GM18499 (cell line): ENCODE results near the gene LIMCH1.
"Not testable (repeated sequence)": the region's sequence is repeated elsewhere in the genome, so short reads cannot be mapped to it uniquely, and the experiment has no call there.

Experiments used
- ATAC-seq: cut with Tn5 transposase; IDR thresholded peaks from one replicate; pipeline ENCODE4 v1.9.1; 2021; ENCODE audit warnings: moderate number of reproducible peaks; ENCODE audit not compliant: insufficient read depth, unreplicated experiment

The LIMCH1 gene

GRCh38 chr4:41635441-41635840, 97.5 kb downstream of the LIMCH1 start:
- ATAC-seq, result no peak

- ATAC-seq, result no peak
Measured at GRCh38 chr4:41638203-41638602, 100.2 kb downstream of the LIMCH1 start.

DNA sequence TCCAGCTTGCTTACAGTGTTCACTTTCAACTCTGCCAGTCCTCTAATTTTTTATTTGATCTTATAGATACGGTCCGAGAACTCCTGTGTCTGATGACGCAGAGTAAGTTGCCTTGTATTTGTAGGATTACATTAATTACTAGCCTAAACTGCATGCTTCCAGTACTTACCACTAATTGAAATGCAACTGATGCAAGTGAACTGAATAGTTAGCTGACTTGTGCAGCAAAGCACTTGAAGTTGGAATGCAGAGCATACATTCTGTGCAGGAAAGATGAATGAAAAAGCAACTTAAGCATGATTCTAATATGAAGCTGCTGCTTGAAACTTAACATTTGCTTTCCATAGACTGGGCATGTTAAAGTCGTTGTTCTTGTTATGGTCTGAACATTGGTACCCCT, 100.9 kb downstream of the LIMCH1 start:
- no peak for ATAC-seq

GRCh38 chr4:41639291-41639690, 101.3 kb downstream of the LIMCH1 start:
- no peak for ATAC-seq

- ATAC-seq, result no peak
Measured at GRCh38 chr4:41640906-41641305, 102.9 kb downstream of the LIMCH1 start.

DNA sequence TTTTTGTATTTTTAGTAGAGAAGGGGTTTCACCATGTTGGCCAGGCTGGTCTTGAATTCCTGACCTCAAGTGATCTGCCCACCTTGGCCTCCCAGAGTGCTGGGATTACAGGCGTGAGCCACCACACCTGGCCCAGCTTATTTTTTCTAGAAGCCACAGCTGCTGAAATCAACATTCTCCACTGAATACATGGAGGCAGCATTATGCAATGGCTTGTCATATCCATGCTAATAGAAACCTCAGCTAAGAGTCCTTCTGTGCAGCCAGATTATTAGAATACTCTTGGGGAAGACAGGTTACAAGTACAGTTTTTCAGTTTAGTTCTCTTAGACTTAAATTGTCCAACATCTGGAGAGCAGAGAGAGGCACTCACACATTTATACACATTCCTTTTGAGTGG, 104.8 kb downstream of the LIMCH1 start:
- ATAC-seq, result not testable (repeated sequence)

DNA sequence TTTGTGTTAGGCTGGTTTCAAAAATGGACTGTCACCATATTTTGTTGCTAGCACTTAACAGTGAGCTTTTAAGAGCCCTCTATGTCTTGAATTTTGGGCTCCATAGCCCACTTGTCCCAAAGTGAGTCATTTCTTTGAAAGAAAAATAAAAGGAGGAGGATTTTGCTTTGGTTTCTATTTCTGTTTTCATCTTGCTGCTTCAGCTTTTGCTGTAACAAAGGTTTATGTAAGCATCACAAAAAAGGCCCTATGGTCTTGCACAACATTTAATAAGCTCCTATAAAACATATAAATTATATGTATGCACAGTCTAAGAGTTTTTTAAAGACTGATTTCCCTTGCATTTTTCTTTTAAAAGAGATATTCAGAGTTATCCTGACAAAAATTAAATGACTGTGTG, 105.4 kb downstream of the LIMCH1 start:
- no peak for ATAC-seq

- ATAC-seq, result no peak
Measured at GRCh38 chr4:41644288-41644914, 106.4 kb downstream of the LIMCH1 start.

GRCh38 chr4:41644915-41645295, 106.9 kb downstream of the LIMCH1 start:
- ATAC-seq, result no peak

DNA sequence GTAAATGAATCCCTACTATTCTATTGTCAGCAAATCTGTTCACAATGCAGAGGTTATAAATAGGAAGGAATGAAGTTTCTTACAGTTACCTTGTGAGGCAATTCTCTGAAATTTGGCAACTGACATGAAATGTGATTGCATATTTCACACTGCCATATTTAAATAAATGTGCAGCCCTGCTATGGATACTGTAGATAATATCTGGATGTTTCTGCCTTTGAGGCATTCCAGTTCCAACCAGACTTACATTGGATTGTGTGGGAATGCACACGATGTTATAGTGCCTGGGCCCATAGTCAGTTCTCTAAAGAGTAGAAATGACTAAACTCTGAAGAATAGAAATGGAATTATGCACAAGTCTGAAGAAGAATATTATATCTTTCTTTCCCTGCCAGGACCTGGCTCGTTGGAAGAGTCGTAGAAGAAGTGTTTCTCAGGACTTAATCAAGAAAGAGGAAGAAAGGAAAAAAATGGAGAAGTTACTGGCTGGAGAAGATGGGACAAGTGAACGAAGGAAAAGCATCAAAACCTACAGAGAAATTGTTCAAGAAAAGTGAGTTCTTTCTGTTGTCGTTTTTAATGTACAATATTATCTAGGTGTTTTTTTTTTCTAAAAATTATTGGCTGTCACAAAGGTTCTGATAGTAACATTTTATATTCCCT, 107.9 kb downstream of the LIMCH1 start:
- no peak for ATAC-seq

DNA sequence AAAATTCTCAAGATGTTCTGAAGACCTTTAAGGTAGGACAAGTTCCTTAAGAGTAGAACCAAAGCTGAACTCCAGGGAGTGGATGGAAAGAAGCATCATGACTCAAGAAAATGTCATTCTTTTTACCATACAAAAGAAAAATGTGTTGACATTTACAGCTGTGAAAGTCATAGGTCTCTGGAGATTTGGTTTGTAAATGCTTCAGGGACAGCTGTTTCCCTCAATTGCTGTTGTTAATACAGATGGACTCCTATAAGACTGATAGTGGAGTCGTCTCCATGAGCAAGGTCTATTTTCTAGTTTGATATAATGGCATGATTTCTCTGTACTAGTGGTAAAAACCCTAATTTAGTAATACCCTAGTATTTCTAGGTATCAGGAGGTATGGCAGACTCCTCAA, 108.9 kb downstream of the LIMCH1 start:
- ATAC-seq, result no peak

DNA sequence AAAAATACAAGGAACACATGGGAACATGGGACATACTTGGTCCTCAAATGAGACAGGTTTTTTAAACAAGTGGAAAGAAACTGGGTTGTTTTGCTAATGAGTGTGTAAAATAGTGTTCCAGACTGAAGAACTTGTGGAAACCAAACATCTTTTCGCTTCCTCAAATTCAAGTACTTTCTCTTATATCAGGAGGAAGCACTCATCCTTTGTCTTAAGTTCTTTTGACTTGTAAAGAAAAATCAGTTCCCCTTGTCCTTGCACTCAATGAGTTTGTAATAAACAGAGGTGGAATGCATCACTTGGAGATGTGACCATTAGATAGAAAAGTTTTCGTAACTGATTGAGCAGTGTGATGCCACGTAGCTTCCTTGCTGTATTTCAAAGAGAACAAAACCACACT, 109.4 kb downstream of the LIMCH1 start:
- ATAC-seq, result no peak

DNA sequence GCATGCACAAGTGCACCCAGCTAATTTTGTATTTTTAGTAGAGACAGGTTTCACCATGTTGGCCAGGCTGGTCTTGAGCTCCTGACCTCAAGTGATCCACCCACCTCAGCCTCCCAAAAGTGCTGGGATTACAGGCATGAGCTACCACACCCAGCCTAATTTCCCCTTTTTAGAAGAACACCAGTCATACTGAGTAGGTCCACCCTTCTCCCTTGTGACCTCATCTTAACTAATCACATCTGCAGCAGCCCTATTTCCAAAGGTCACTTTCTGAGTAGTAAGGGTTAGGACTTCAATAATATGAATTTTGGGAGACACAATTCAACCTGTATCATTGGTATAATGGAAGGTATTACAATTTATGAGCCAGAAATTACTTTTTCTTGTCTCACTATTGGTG, 113.2 kb downstream of the LIMCH1 start:
- ATAC-seq, result not testable (repeated sequence)

- ATAC-seq, result no peak
Measured at GRCh38 chr4:41652971-41653370, 115.0 kb downstream of the LIMCH1 start.

GRCh38 chr4:41653523-41653922, 115.6 kb downstream of the LIMCH1 start:
- ATAC-seq, result no peak

- no peak for ATAC-seq
Measured at GRCh38 chr4:41655177-41655576, 117.2 kb downstream of the LIMCH1 start.

DNA sequence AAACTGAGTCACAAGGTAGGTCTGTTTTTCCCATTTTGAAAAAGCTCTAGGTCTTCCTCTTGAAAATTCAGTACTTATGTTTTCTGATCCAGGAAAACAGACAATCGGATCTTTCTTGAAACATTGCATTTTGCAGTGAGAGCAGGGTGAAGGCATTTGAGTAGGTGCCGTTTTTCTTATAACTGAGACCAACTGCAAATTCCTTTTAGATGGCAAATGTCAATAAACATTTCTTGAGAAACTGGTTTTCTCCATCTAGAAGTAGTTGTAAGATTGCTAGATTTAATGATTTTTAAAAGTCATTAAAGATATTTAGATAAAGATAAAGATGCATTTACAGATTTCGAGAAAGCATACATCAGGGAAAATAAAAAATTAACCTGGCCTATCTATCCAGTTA, 118.1 kb downstream of the LIMCH1 start:
- no peak for ATAC-seq

GRCh38 chr4:41656572-41657520, 118.9 kb downstream of the LIMCH1 start:
- no peak for ATAC-seq

DNA sequence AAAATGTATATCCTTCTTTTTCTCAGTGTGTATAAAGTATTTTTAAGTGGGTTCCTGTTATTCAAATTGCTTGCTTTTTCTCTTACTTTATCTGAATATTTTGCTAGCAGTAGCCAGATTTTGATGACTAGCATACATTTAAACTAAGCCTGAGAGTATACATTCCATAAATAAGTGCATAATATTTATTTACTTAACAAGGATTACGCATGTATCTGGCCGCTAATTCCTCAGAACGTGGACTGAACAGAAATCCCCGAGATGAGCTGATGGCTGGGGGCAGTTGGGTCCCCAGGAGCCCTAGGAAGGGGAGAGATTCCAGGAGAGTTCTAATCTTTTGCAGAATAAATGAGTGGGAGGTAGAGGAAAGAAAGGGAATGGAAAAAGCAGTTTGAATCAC, 119.6 kb downstream of the LIMCH1 start:
- ATAC-seq, result no peak

DNA sequence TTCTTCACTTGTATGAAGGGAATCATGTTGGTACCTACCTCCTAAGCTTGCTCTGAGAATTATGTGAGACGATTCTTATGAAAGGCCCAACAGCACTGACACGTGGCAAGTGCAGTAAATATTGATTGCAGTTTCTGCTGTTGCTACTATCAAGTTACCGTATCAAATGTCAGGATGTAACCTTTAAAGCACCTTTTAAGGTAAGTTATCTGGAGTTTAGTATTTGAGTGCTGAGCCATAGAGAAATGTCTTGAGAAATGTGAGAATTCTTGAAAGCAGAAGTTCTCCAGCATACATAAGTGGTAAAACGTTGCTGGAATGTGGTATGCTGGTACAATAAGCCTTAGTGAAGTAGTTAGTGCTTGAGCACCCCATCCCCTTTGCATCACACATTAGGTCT, 120.2 kb downstream of the LIMCH1 start:
- ATAC-seq, result no peak

DNA sequence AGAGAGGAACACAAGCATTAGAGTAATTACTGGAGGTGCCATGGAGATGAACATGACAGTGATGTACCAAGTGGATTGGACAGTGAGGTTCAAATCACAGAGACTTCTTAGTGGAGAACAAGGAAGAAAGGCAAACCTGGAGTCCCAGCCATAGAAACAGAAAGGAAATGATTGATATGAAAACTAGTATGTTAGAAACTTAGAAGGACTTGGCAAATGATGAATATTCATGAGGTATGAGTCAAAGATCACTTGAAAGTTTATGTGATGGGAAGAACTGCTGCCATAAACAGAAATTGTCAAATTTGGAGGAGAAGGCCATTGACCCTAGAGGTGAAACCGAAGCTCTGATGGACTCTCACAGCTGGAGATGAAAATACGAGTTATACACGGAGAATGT, 122.4 kb downstream of the LIMCH1 start:
- no peak for ATAC-seq
